ENCODE results near the gene PDE1A. TPM values are rescaled to one million over a fixed set of nuclear protein-coding genes. Genes with fewer than 3 reads are reported as not detected.

The PDE1A gene
- total RNA-seq, 1 experiment from 2014 or later, result 0.11 TPM

DNA sequence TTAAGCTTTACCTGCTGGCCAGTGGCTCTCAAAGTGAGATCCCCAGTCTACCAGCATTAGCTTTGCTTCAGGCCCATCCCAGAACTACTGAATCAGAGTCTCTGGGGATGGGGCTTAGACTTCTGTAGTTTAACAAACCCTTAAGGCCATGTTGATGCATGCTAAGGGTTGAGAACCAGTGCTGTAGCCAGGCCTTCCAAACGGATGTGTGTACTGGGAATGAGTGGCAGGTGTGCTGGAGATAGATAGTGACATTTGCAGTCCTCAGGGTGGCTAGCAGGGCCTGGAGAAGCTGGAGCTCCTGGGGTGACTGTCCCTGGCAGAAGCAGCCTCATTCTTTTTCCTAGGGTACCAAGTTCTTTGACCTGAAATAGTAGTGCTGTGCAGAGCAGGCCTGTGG lies 292.6 kb downstream of the PDE1A start:
- CTCF ChIA-PET, result no interaction called here
- H4K20me1 ChIP-seq (ENCODE audit: insufficient read depth), result no peaks in the 10 kb centered on the region
- POLR2A ChIA-PET (ENCODE audit: unreplicated experiment), result no interaction called here
- TF ChIP-seq CTCF (conservative IDR thresholded peaks at IDR 0.05) (no peak), EZH2 (IDR thresholded peaks at IDR 0.05; ENCODE audit: low read depth) (no peak)
- no peak overlapping the region for H2AFZ ChIP-seq
- DNase-seq, result no peak
- H3F3A ChIP-seq (ENCODE audit: insufficient read depth, low read depth), result no peaks in the 10 kb centered on the region
- H3K4me2 ChIP-seq, result no peak overlapping the region
- intact Hi-C loops (cut with micrococcal nuclease; ENCODE audit: unreplicated experiment), result loop anchor here (5.0 kb wide), 1 partner anchor 562 kb away; no protein-coding TSS in a partner anchor
- no peaks in the 10 kb centered on the region for H3K27me3 ChIP-seq (ENCODE audit: insufficient read depth, low read depth)
- no peaks in the 10 kb centered on the region for H3K9me2 ChIP-seq (ENCODE audit: insufficient read depth)
- no peak overlapping the region for H3K27ac ChIP-seq
- no peaks in the 10 kb centered on the region for H3K4me1 ChIP-seq (replicated peaks; ENCODE audit: insufficient read depth)
- no TSS peak for BruUV-seq (replicated peaks)
- H3K4me3 ChIP-seq, result no peak overlapping the region
- no peaks in the 10 kb centered on the region for H3K9me3 ChIP-seq (ENCODE audit: insufficient read depth, low read depth)
- no peaks in the 10 kb centered on the region for H3K36me3 ChIP-seq (ENCODE audit: low read depth)
- H3K79me2 ChIP-seq (ENCODE audit: low read depth), result no peaks in the 10 kb centered on the region

DNA sequence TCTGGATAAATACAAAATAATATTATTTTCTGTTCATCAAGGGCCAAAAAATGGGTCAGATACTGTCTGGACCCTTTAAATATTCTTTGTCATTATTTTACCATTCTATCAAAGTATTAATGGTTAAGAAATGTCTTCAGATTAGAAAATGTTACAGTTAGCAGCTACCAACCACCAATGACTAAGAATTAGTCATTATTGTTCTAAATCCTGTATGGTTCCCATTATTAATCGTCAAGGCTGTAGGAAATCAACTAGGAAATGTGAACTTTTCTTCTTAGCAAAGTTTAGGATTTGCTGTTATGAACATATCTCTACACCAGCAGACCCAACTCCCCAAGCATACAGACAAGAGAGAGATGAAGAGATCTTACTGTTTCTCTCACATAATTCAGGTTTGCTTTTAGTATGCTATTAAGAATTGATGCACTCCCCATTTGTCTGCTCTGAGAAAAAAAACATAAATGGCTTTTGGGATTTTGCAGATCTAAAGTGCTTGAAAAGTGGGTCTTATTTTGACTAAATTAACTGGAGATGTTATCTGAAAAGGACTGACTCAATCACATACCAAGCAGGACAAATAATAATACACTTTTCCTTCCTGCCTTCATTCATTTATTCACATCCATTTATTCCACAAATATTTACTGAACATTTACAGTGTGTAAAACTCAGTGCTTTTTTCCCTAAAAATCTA lies 293.5 kb downstream of the PDE1A start:
- no peaks in the 10 kb centered on the region for H4K20me1 ChIP-seq (ENCODE audit: insufficient read depth)
- no peaks in the 10 kb centered on the region for H3K36me3 ChIP-seq (ENCODE audit: low read depth)
- H2AFZ ChIP-seq, result no peak overlapping the region
- no peak overlapping the region for H3K4me2 ChIP-seq
- no peak overlapping the region for H3K4me3 ChIP-seq
- no TSS peak for BruUV-seq (replicated peaks)
- no peaks in the 10 kb centered on the region for H3K79me2 ChIP-seq (ENCODE audit: low read depth)
- H3K9me3 ChIP-seq (ENCODE audit: insufficient read depth, low read depth), result no peaks in the 10 kb centered on the region
- no peak overlapping the region for H3K27ac ChIP-seq
- no peak for DNase-seq
- no peaks in the 10 kb centered on the region for H3K27me3 ChIP-seq (ENCODE audit: insufficient read depth, low read depth)
- CTCF ChIA-PET, result no interaction called here
- intact Hi-C loops (cut with micrococcal nuclease; ENCODE audit: unreplicated experiment), result loop anchor here (5.0 kb wide), 1 partner anchor 561 kb away; no protein-coding TSS in a partner anchor
- POLR2A ChIA-PET (ENCODE audit: unreplicated experiment), result no interaction called here
- H3K4me1 ChIP-seq (replicated peaks; ENCODE audit: insufficient read depth), result no peaks in the 10 kb centered on the region
- no peaks in the 10 kb centered on the region for H3K9me2 ChIP-seq (ENCODE audit: insufficient read depth)
- no peaks in the 10 kb centered on the region for H3F3A ChIP-seq (ENCODE audit: insufficient read depth, low read depth)
- TF ChIP-seq EZH2 (IDR thresholded peaks at IDR 0.05; ENCODE audit: low read depth), result no peak
- no peak for TF ChIP-seq CTCF (conservative IDR thresholded peaks at IDR 0.05)

DNA sequence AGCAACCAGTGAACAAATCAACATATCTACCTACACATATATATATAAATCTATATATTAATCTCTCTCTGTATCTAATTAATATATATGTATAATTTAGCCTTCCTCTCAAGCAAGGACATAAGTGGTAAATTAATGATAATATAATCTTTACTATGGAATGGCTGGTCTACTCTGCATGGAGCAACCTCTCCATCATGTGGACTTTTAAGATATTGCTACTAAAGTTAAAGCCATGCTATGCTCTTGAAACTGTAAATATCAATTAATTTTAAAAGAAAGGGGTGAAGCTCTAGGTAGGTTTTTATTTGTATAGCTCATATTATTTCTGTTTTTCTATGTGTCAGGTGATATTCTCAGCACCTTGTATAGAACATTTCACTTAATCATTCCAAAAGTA lies 294.2 kb downstream of the PDE1A start:
- no peak for DNase-seq
- Histone ChIP-seq H3F3A (ENCODE audit: insufficient read depth, low read depth) (no peaks in the 10 kb centered on the region), H3K27me3 (ENCODE audit: insufficient read depth, low read depth) (no peaks in the 10 kb centered on the region), H3K4me3 (no peak overlapping the region), H3K4me1 (replicated peaks; ENCODE audit: insufficient read depth) (no peaks in the 10 kb centered on the region), H3K36me3 (ENCODE audit: low read depth) (no peaks in the 10 kb centered on the region), H3K79me2 (ENCODE audit: low read depth) (no peaks in the 10 kb centered on the region), H3K9me2 (ENCODE audit: insufficient read depth) (no peaks in the 10 kb centered on the region), H4K20me1 (ENCODE audit: insufficient read depth) (no peaks in the 10 kb centered on the region), H3K4me2 (no peak overlapping the region), H3K9me3 (ENCODE audit: insufficient read depth, low read depth) (no peaks in the 10 kb centered on the region), H3K27ac (no peak overlapping the region), H2AFZ (no peak overlapping the region)
- ChIA-PET CTCF (interaction anchor here (0.6 to 0.9 kb wide), 2 partner anchors 10 to 417 kb away, joined by 4 read pairs; no protein-coding TSS in a partner anchor), POLR2A (ENCODE audit: unreplicated experiment) (no interaction called here)
- no TSS peak for BruUV-seq (replicated peaks)
- TF ChIP-seq EZH2 (IDR thresholded peaks at IDR 0.05; ENCODE audit: low read depth) (no peak), CTCF (conservative IDR thresholded peaks at IDR 0.05) (peak; percentile 58)
- intact Hi-C loops (cut with micrococcal nuclease; ENCODE audit: unreplicated experiment), result loop anchor here (5.0 kb wide), 1 partner anchor 560 kb away; no protein-coding TSS in a partner anchor
